Kidney epithelial cell (primary cell): ENCODE data around the gene PKP1. TPM values are rescaled to one million over a fixed set of nuclear protein-coding genes. Genes with fewer than 3 reads are reported as not detected.

Experiments used
- DNase-seq: peaks from one replicate; pipeline ENCODE4 v3.0.0-alpha.2; 2010; ENCODE audit warnings: low read depth
- H3K27me3 ChIP-seq: 2 replicates; pipeline ENCODE4 v1.6.0; 2011; ENCODE audit warnings: low read length; ENCODE audit not compliant: control insufficient read depth, insufficient read depth
- H3K36me3 ChIP-seq: 2 replicates; pipeline ENCODE4 v1.5.1; 2011; ENCODE audit warnings: low read length; ENCODE audit not compliant: control insufficient read depth, insufficient read depth
- H3K4me3 ChIP-seq: 2 replicates; pipeline ENCODE4 v1.5.1; 2011; ENCODE audit warnings: low read depth, mild to moderate bottlenecking, control low read depth, low read length
- CTCF ChIP-seq: IDR thresholded peaks from 2 replicates; pipeline ENCODE4 v1.5.1; 2011; ENCODE audit warnings: mild to moderate bottlenecking, moderate library complexity, low read length, control low read depth, inconsistent platforms; ENCODE audit not compliant: insufficient read depth, poor library complexity, severe bottlenecking
- total RNA-seq: library from RNA; depleted of rRNA; stranded (reverse); fragments of >200 nt; gene quantifications from 2 replicates; pipeline ENCODE4 v1.2.3, GENCODE V29; 2015

PKP1 gene
- total RNA-seq, 1 donor from 2014 or later: 8.7 TPM

- no peak for TF ChIP-seq CTCF
- no peak for DNase-seq
- no peaks in the 10 kb centered on the region for H3K36me3 ChIP-seq
- no peaks in the 10 kb centered on the region for H3K27me3 ChIP-seq
- H3K4me3 ChIP-seq: peak overlapping the region; percentile 16
Measured at GRCh38 chr1:201259476-201260235, 23.6 kb upstream of the PKP1 start.

GRCh38 chr1:201260236-201260590, 23.1 kb upstream of the PKP1 start:
- Histone ChIP-seq H3K27me3 (no peaks in the 10 kb centered on the region), H3K36me3 (no peaks in the 10 kb centered on the region), H3K4me3 (no peak overlapping the region)
- TF ChIP-seq CTCF: no peak
- DNase-seq: no peak

GRCh38 chr1:201260648-201261311, 22.5 kb upstream of the PKP1 start:
- DNase-seq: no peak
- TF ChIP-seq CTCF: no peak
- Histone ChIP-seq H3K27me3 (no peaks in the 10 kb centered on the region), H3K4me3 (no peak overlapping the region), H3K36me3 (no peaks in the 10 kb centered on the region)

GRCh38 chr1:201261771-201262547, 21.3 kb upstream of the PKP1 start:
- Histone ChIP-seq H3K36me3 (no peaks in the 10 kb centered on the region), H3K27me3 (no peaks in the 10 kb centered on the region), H3K4me3 (no peak overlapping the region)
- no peak for TF ChIP-seq CTCF
- no peak for DNase-seq

- no peak overlapping the region for H3K4me3 ChIP-seq
- no peaks in the 10 kb centered on the region for H3K27me3 ChIP-seq
- no peaks in the 10 kb centered on the region for H3K36me3 ChIP-seq
- TF ChIP-seq CTCF: no peak
- no peak for DNase-seq
Measured at GRCh38 chr1:201262963-201263608, 20.2 kb upstream of the PKP1 start.
